ENCODE measurements around the gene WASL.
"Not testable (repeated sequence)": the region's sequence is repeated elsewhere in the genome, so short reads cannot be mapped to it uniquely, and the experiment has no call there.

The WASL gene

DNA sequence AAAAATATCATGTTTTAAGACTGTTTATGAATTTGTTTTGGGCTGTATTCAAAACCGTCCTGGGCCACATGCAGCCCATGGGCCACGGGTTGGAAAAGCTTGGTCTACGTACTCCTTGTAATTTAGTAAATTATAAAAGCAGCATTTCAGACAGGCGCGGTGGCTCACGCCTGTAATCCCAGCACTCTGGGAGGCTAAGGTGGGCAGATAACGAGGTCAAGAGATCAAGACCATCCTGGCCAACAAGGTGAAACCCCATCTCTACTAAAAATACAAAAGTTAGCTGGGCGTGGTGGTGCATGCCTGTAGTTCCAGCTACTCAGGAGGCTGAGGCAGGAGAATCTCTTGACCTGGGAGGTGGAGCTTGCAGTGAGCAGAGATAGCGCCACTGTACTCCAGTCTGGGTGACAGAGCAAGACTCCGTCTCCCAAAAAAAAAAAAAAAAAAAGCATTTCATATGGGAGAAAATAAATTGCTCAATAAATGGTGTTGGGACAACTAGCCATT, 11.6 kb downstream of the WASL start:
- in situ Hi-C loops (cut with HindIII; ENCODE audit: low sequenced_read_pairs), result not testable (repeated sequence)

- in situ Hi-C loops (cut with HindIII; ENCODE audit: low sequenced_read_pairs), result no loop called here
These were observed 13.3 kb downstream of the WASL start for GRCh38 chr7:123735539-123735938.

DNA sequence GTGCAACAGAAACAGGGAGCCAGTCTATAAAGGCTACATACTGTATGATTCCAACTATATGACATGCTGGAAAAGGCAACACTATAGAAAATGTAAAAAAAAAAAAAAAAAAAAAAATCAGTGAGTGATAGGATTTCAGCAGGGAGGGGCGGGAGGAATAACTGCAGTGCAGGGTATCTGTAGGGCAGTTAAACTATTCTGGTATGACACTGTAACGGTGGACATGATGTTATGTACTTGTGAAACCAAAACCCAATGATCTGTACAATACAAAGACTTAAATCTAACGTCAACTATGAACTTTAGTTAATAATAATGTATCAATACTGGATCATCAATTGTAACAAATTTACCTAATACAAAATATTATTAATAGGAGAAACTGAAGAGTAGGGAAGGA, 14.3 kb downstream of the WASL start:
- in situ Hi-C loops (cut with HindIII; ENCODE audit: low sequenced_read_pairs), result no loop called here

DNA sequence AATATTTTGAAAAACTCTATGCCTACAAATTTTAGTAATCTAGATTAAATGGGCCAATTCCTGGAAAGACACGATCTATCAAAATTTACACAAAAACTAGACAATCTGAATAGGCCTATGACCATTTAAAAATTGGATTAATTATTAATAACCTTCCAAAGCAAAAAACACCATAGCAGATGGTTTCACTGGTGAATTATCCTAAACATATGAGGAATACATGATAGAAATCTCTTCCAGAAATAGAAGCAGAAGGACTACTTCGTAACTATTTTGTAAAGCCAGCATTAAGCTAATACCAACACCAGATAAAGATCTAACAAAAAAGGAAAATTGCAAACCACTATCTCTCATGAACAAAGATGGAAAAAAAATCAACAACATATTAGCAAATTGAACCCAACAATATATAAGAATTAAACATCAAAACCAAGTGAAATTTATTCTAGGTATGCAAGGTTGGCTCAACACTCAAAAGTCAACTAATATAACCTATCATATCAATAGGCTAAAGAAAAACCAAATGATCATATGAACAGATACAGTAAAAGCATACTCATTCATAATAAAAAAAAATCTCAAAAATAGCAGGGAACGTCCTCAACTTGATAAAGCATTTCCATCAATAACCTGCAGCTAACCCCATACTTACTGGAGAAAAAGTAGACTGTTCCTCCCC, 16.3 kb downstream of the WASL start:
- in situ Hi-C loops (cut with HindIII; ENCODE audit: low sequenced_read_pairs), result no loop called here

DNA sequence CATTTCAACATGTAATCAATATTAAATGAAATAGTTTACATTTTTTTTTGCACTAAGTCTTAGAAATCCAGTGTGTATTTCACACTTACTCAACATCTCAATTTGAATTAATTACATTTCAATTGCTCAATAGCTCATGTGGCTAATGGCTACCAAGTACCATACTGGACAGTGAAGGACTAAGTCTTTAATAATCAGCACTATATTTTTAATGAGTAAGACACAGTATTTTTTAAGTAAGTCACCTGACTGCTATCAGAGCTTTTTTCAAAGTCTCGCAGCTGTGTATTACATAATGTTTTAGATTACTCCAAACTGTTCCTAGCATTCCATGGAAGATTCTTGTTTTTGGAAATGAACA, 19.6 kb downstream of the WASL start:
- in situ Hi-C loops (cut with HindIII; ENCODE audit: low sequenced_read_pairs), result no loop called here

DNA sequence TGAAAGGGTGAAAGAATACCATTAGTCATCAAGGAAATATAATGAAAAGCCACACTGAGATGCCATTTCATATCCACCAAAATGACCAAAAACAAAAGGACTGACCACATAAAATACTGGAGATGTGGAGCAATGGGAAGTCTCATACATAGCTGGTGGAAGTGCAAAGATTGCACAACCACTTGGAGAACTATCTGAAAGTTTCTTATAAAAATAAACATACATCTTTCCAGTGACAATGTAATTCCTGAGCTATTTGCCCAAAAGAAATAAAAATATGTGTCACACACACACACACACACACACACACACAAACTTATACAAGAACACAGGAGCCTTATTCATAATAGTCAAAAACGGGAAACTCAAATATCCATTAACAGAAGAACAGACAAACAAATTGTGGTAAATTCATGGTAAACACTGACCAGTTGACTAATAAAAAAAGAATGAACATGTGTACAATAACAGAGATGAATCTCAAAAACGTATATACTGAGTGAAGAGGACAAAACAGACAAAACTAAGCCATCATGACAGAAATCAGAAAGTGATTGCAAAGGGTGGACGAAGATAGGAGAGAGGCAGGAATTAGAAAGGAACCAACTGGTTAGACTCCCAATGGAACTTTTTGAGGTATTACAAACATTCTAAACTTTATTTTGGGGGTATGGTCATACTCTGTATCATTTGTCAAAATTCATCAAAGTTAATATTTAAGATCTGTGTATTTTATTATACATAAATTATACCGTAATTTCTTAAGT, 21.5 kb downstream of the WASL start:
- in situ Hi-C loops (cut with HindIII; ENCODE audit: low sequenced_read_pairs), result no loop called here

- in situ Hi-C loops (cut with HindIII; ENCODE audit: low sequenced_read_pairs), result no loop called here
These were observed 23.1 kb downstream of the WASL start for GRCh38 chr7:123725586-123726171.

- in situ Hi-C loops (cut with HindIII; ENCODE audit: low sequenced_read_pairs), result no loop called here
These were observed 24.0 kb downstream of the WASL start for GRCh38 chr7:123724817-123725253.

GRCh38 chr7:123723913-123724312, 24.9 kb downstream of the WASL start:
- in situ Hi-C loops (cut with HindIII; ENCODE audit: low sequenced_read_pairs), result no loop called here

- in situ Hi-C loops (cut with HindIII; ENCODE audit: low sequenced_read_pairs), result not testable (repeated sequence)
These were observed 28.3 kb downstream of the WASL start for GRCh38 chr7:123720527-123720926.

DNA sequence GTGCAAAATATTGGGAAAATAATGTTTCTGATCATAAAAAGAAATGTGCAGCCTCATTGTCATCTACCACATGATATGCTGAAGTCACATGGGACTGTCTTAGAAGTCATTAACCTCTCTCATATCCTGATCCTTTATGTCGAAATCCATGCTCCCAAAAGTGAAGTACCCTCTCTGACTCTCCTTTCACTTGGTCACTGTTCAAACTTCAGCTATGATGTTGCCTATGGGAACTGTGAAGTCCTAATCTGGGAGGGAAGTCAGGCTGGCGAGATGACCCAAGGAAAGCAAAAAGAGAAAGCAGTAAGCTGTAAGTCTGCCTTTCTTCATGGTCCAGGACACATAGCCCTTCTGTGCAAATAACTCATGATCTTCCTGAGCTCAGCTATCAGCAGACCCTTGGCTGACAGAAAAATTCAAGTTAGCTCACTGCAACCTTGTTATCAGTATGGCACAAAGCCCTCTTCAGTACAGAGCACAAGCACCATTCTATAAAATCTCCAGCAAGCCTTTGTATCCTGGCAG, 29.5 kb downstream of the WASL start:
- in situ Hi-C loops (cut with HindIII; ENCODE audit: low sequenced_read_pairs), result no loop called here

DNA sequence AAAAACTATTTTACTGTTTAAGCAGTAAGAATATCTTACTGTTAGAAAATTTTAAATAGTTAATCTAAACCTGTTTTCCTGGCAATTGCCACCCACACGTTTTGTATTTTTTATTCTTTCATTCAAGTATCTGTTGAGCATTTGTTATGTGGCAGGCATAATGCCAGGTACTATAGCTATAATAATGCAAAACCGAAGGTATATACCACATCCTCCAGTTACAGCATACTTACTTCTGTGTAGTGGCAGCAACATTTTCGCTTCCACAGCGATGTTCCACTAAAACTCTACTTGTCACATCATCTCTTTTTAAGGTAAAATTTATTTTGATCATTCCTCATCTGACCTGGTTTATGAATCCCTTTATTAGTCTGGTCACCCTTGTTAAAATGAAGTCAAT, 30.0 kb downstream of the WASL start:
- in situ Hi-C loops (cut with HindIII; ENCODE audit: low sequenced_read_pairs), result no loop called here

DNA sequence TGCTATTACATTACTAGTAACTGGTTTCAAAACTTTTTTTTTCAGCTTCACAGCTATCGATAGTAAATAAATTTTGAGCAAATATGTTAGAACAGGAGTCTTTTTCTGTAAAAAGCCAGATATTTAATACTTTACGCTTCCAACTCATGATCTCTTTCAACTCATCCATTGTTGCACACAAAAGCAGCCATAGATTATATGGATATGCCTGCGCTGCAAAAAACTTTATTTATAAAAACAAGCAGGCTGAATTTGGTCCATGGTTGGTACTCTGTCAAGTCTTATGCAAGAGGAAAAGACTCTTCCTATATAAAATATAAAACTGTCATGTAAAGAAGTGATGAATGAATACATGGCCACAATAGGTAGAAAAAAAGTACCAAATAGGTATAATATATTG, 31.1 kb downstream of the WASL start:
- in situ Hi-C loops (cut with HindIII; ENCODE audit: low sequenced_read_pairs), result no loop called here

- in situ Hi-C loops (cut with HindIII; ENCODE audit: low sequenced_read_pairs), result no loop called here
These were observed 31.9 kb downstream of the WASL start for GRCh38 chr7:123716877-123717276.

DNA sequence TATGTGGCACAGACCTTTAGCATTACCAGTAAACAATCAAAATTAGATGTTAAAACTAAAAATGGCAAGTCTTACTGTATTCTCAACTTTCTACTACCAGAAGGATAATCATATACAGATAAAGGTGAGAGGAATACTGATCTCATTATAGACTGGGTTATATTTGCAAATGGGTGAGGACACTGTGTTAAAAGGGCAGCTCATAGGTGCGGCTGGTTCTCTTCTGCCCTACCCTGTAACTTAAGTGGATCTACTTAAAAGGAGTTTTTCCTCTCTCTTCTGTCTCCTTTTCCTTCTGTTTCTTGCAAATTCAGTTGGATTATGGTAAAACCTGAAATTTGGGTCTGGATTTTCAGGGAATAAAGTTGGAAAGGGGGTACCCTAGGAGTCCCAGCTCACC, 33.0 kb downstream of the WASL start:
- in situ Hi-C loops (cut with HindIII; ENCODE audit: low sequenced_read_pairs), result no loop called here

DNA sequence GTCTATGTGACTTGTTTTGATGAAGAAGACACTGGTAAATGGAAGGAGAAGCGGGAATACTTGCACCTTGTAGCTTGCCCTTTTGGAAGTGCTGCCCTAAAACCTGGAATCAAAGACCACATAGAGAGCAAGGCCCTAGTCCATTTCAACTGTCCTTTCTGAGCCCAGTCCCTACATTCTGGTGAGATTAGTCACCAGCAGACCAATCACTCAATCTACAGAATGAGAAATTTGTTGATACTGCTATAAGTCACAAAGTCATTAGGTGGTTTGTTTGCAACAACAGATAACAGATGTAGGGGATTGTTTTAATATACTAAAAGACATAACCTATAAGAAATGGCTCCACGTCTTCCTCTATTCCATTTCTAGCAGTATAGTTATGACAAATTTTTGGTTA, 33.6 kb downstream of the WASL start:
- in situ Hi-C loops (cut with HindIII; ENCODE audit: low sequenced_read_pairs), result no loop called here

DNA sequence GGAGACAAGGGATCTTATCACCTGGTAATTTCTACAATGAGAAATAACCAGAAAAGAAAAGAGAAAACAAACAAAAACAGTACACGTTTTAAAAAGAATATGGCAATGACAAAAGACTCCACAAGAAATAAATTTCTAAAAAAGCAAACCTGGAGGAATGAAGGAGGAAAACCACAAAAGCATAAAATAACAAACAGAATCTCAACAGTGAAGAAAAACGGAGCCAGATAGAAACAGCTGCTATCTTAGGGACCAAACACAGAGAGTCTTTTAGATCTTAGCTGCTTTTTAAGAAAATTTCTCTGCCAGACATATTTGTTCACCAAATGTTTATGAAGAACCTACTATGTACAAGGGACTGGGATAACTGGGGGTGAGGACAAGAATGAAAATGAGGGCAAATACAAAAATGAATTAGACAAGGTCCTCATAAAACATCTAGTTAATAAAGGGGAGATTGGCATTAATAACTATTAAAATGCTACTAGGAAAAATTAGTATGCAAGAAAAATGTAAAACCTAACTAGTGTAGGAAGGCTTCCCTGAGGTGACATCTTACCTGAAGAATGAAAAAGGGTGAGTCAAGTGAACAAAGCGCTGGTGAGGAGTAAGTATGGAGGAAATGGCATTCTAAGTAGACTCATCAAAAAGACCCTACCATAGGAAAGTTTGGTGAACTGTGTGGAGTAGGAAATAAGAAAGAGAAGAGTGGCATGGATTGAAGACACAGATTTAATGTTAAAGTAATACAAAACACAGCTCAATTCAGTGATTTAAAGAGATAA, 34.3 kb downstream of the WASL start:
- in situ Hi-C loops (cut with HindIII; ENCODE audit: low sequenced_read_pairs), result no loop called here

DNA sequence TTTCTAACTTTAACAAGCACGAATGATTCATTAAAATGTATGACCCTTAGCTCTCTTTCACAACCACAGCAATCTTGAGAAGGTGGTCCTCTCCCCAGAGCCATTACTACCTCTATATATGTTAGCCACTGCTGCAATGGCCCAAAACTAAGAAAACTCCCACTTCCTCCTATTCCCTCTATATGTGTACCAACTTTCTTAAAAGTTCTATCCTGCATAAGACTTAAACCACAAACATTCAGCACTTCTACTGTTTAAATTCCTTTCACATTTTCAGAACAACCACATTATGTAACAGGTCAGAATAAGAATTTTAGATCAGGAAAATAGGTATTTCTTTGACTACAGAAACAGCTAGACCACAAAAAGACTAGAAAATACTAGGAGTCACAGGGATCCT, 36.2 kb downstream of the WASL start:
- in situ Hi-C loops (cut with HindIII; ENCODE audit: low sequenced_read_pairs), result no loop called here

DNA sequence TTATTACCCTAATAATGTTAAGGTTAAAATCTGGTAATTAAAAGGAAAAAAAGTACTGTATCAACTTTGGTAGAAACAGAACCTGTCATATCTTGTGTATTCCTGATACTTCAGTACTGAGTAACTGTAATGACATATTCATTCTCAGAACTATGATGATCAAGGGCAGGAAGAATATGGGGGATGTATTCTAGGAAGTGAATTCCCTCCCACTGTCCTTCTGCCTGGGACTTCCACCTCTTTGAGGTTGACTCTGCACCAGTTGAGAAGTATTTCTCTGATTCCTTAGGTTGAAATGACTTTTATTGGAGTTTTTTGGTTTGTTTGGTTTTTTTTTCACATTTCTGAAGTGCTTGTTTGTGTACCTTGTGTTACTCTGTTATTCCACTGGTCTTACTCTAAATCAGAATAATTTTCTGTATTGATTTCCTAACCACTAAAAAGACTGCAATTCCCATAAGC, 36.9 kb downstream of the WASL start:
- in situ Hi-C loops (cut with HindIII; ENCODE audit: low sequenced_read_pairs), result no loop called here

GRCh38 chr7:123710683-123711082, 38.1 kb downstream of the WASL start:
- in situ Hi-C loops (cut with HindIII; ENCODE audit: low sequenced_read_pairs), result no loop called here

GRCh38 chr7:123709525-123709924, 39.3 kb downstream of the WASL start:
- in situ Hi-C loops (cut with HindIII; ENCODE audit: low sequenced_read_pairs), result no loop called here
